ENCODE measurements around the gene MOCS3. TPM values are rescaled to one million over a fixed set of nuclear protein-coding genes. Genes with fewer than 3 reads are reported as not detected.

The MOCS3 gene
- total and polyA plus RNA-seq, 7 donors = 1.2 to 3.9 (median 3.6) TPM

DNA sequence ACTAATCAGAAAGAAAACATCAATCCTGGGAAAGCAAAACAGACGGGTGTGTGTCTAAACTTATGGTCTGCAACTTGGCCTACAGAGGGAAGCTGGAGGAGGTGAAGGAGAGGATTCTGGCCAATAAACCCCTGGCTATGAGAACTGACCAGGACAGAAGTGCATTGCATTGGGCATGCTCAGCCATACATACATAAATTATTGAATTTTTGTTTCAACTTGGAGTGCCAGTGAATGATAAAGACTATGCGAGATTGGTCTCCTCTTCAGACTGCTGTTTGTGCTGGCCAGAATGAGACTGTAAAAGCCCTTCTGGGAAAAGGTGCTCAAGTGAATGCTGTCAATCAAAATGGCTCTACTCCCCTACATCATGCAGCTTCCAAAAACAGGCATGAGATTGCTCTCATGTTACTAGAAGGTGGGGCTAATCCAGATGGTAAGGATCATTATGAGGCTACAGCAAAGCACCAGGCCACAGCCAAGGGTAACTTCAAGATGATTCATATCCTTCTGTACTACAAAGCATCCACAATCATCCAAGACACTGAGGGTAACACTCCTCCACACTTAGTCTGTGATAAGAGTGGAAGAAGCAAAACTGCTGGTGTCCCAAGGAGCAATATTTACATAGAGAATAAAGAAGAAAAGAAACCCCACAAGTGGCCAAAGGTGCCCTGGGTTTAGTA is 44.8 kb upstream of the MOCS3 start:
- H3K27me3 ChIP-seq = no peaks in the 10 kb centered on the region
- DNase-seq = no peak
- intact Hi-C loops (cut with DNase I) = no loop called here
- WGBS, 2 donors = 57 to 69% methylated on average over 2 of the region's 2 CpGs
- H3K4me1 ChIP-seq = peaks cover 0 to 79% (median 66%) of the 10 kb centered on the region in 4 donors
- H3K36me3 ChIP-seq = no peaks in the 10 kb centered on the region
- no peak overlapping the region for H3K4me3 ChIP-seq
- H3K27ac ChIP-seq = no peak overlapping the region
- TF ChIP-seq, protein P1, sequence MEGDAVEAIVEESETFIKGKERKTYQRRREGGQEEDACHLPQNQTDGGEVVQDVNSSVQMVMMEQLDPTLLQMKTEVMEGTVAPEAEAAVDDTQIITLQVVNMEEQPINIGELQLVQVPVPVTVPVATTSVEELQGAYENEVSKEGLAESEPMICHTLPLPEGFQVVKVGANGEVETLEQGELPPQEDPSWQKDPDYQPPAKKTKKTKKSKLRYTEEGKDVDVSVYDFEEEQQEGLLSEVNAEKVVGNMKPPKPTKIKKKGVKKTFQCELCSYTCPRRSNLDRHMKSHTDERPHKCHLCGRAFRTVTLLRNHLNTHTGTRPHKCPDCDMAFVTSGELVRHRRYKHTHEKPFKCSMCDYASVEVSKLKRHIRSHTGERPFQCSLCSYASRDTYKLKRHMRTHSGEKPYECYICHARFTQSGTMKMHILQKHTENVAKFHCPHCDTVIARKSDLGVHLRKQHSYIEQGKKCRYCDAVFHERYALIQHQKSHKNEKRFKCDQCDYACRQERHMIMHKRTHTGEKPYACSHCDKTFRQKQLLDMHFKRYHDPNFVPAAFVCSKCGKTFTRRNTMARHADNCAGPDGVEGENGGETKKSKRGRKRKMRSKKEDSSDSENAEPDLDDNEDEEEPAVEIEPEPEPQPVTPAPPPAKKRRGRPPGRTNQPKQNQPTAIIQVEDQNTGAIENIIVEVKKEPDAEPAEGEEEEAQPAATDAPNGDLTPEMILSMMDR (IDR thresholded peaks at IDR 0.05) = no peak
- TF ChIP-seq POLR2A (IDR thresholded peaks at IDR 0.05) (no peak), EP300 (IDR thresholded peaks at IDR 0.05) (no peak)
- H3K9me3 ChIP-seq = no peaks in the 10 kb centered on the region

DNA sequence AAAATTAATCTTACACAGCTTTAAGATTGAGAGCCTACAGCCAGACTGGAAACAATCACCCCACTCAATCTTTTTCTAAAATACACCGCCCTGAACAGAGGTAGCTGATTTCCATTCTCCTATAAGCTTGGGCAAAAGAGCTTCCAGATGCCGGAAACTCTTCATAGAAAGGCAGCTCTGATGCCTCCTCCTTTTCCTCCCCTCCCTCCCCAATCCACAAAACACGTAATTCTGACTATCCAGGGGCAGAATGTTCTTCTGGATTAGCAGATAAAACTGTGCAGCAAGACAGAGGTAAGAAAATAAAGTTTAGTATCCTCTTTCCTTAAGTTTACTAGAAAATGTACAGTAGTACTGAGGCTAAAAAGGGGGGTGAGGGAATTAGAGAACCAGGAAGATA is 43.2 kb upstream of the MOCS3 start:
- Histone ChIP-seq H3K36me3 (no peaks in the 10 kb centered on the region), H3K4me3 (no peak overlapping the region), H3K27me3 (no peaks in the 10 kb centered on the region), H3K4me1 (peaks cover 0 to 86% (median 75%) of the 10 kb centered on the region in 4 donors), H3K27ac (peak overlapping the region in 2 of 4 donors; percentile 22 to 39), H3K9me3 (no peaks in the 10 kb centered on the region)
- WGBS, 2 donors = 51 to 66% methylated on average over 3 of the region's 3 CpGs
- intact Hi-C loops (cut with DNase I) = no loop called here
- DNase-seq = no peak
- TF ChIP-seq, protein P1 (IDR thresholded peaks at IDR 0.05) = no peak
- TF ChIP-seq EP300 (IDR thresholded peaks at IDR 0.05) (no peak), POLR2A (IDR thresholded peaks at IDR 0.05) (no peak), POLR2AphosphoS5 (IDR thresholded peaks at IDR 0.05) (no peak)

DNA sequence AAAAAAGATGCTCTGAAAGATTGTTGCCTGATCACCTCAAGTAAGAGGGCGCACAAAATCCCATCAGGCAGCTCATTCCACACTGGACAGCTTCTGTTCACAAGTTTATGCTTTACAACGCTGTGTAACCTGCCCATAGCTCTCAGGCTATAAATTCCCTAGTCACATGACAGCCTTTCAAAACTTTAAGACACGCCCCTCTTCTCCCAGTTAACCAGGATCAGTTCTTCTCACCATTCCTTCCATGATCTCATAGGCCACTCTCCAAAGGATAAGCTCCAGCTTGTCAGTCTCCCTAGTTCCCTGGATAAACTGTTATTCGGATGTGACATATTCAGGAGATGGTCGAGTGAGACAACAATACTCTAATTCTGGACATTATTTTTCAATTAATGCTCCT is 42.4 kb upstream of the MOCS3 start:
- no peak overlapping the region for H3K4me3 ChIP-seq
- DNase-seq = no peak
- peaks cover 0 to 87% (median 81%) of the 10 kb centered on the region in 4 donors for H3K4me1 ChIP-seq
- no peaks in the 10 kb centered on the region for H3K27me3 ChIP-seq
- no peaks in the 10 kb centered on the region for H3K36me3 ChIP-seq
- 24 to 56% methylated on average over 5 of the region's 5 CpGs for WGBS, 2 donors
- H3K27ac ChIP-seq = peak overlapping the region in 3 of 4 donors; percentile 10 to 39 (median 22)
- TF ChIP-seq POLR2A (IDR thresholded peaks at IDR 0.05) (no peak), POLR2AphosphoS5 (IDR thresholded peaks at IDR 0.05) (no peak), EP300 (IDR thresholded peaks at IDR 0.05) (no peak)
- TF ChIP-seq, protein P1 (IDR thresholded peaks at IDR 0.05) = no peak
- intact Hi-C loops (cut with DNase I) = no loop called here
- no peaks in the 10 kb centered on the region for H3K9me3 ChIP-seq

DNA sequence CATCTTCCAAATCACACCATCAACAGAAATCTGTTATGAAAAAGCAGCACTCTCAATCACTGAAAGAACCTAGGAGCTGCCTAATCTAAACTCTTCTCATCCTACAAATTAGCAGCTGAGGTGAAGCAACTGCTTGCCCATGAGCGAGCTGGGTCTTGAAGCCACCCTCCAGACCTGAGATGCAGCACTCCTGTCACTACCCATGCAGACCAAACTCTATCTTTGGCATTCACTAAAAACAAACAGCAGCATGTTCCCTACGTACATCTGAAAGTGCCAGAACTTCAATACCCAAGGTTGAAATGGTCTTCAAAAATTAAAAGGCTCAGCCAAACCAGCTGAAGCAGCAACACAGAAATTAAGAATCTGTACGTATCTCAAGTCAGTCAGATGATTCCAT is 41.7 kb upstream of the MOCS3 start:
- no peak for TF ChIP-seq EP300 (IDR thresholded peaks at IDR 0.05)
- TF ChIP-seq POLR2A (IDR thresholded peaks at IDR 0.05) = no peak
- TF ChIP-seq, protein P1 (IDR thresholded peaks at IDR 0.05) = no peak
- TF ChIP-seq POLR2AphosphoS5 (IDR thresholded peaks at IDR 0.05) = no peak
- WGBS, 2 donors = 84 to 85% methylated on average over 3 of the region's 3 CpGs
- DNase-seq = no peak
- Histone ChIP-seq H3K36me3 (no peaks in the 10 kb centered on the region), H3K4me3 (no peak overlapping the region), H3K9me3 (no peaks in the 10 kb centered on the region), H3K4me1 (peaks cover 0 to 88% (median 82%) of the 10 kb centered on the region in 4 donors), H3K27me3 (no peaks in the 10 kb centered on the region), H3K27ac (peak overlapping the region in 3 of 4 donors; percentile 10 to 39 (median 22))
- intact Hi-C loops (cut with DNase I) = no loop called here

Measured in sigmoid colon (tissue), 7 donors.